SK-N-SH (cell line): ENCODE measurements around the gene PDIA6. TPM values are rescaled to one million over a fixed set of nuclear protein-coding genes. Genes with fewer than 3 reads are reported as not detected.

Experiments used
- CTCF ChIA-PET: fragments of 300-600, 350-600 bp; formaldehyde crosslinking; extraction: SDS; loops from one replicate; lab custom pipeline; 2021; lab: Yijun Ruan, JAX
- POLR2A ChIA-PET: fragments of 350-600 bp; sonication (Branson Sonifier 250); formaldehyde crosslinking; extraction: SDS; loops from one replicate; lab custom pipeline; 2020; ENCODE audit warnings: antibody characterized with exemption, inconsistent platforms; lab: Yijun Ruan, JAX
- DNase-seq: peaks from one replicate; pipeline ENCODE4 v3.0.0; 2012
- H2AFZ ChIP-seq: fragments of 200-600 bp; sonication (generic); 2 replicates; pipeline ENCODE4 v1.8.1; 2016; ENCODE audit warnings: antibody characterized with exemption, mild to moderate bottlenecking, low read depth
- H3F3A ChIP-seq: fragments of 200-600 bp; sonication (generic); replicated peaks from 2 replicates; pipeline ENCODE3; 2016; ENCODE audit warnings: antibody characterized with exemption, mild to moderate bottlenecking; ENCODE audit not compliant: insufficient read depth
- H3K27ac ChIP-seq, 2 experiments: fragments of 200-500 bp in 1 of 2; fragments of 200-600 bp in 1 of 2; sonication (Bioruptor generic) in 1 of 2; sonication (generic), shearing (Covaris generic) in 1 of 2; 2 replicates each; pipeline versions ENCODE4 v1.5.1 to v1.6.1; 2014 to 2016; ENCODE audit warnings: low read depth in 2 of 2, inconsistent platforms in 1 of 2, low read length in 1 of 2, mild to moderate bottlenecking in 1 of 2, mixed read lengths in 1 of 2
- H3K27me3 ChIP-seq: fragments of 200-600 bp; sonication (generic), shearing (Covaris generic); 2 replicates; pipeline ENCODE4 v1.6.1; 2016; ENCODE audit warnings: mixed run types; ENCODE audit not compliant: insufficient read depth
- H3K36me3 ChIP-seq, 2 experiments: fragments of 200-500 bp in 1 of 2; fragments of 200-600 bp in 1 of 2; sonication (Bioruptor generic) in 1 of 2; sonication (generic) in 1 of 2; replicated peaks in 1 of 2; 2 replicates each; pipeline versions ENCODE3 to v1.5.1; 2014 to 2016; ENCODE audit warnings: low read length in 1 of 2, mild to moderate bottlenecking in 1 of 2; ENCODE audit not compliant: insufficient read depth in 2 of 2, control insufficient read depth in 1 of 2
- H3K4me1 ChIP-seq, 2 experiments: fragments of 200-500 bp in 1 of 2; fragments of 200-600 bp in 1 of 2; sonication (Bioruptor generic) in 1 of 2; sonication (generic), shearing (Covaris generic) in 1 of 2; 2 replicates each; pipeline versions ENCODE4 v1.5.1 to v1.6.1; 2014 to 2016; ENCODE audit warnings: low read depth in 1 of 2, low read length in 1 of 2, mixed run types in 1 of 2; ENCODE audit not compliant: insufficient read depth in 2 of 2, control insufficient read depth in 1 of 2
- H3K4me2 ChIP-seq: fragments of 200-600 bp; sonication (generic), shearing (Covaris generic); 2 replicates; pipeline ENCODE4 v1.6.1; 2017; ENCODE audit warnings: mixed run types
- H3K4me3 ChIP-seq, 2 experiments: fragments of 200-500 bp in 1 of 2; fragments of 200-600 bp in 1 of 2; sonication (Bioruptor generic) in 1 of 2; sonication (generic), shearing (Covaris generic) in 1 of 2; 2 replicates each; pipeline versions ENCODE4 v1.5.1 to v1.8.1; 2014 to 2016; ENCODE audit warnings: low read depth in 2 of 2, inconsistent platforms in 1 of 2, low read length in 1 of 2, mild to moderate bottlenecking in 1 of 2, mixed read lengths in 1 of 2, moderate library complexity in 1 of 2
- H3K79me2 ChIP-seq: fragments of 200-600 bp; sonication (generic); 2 replicates; pipeline ENCODE4 v1.8.1; 2017; ENCODE audit warnings: mild to moderate bottlenecking; ENCODE audit not compliant: insufficient read depth
- H3K9ac ChIP-seq: fragments of 200-600 bp; sonication (generic); 2 replicates; pipeline ENCODE4 v1.6.1; 2017; ENCODE audit warnings: mixed run types
- H3K9me2 ChIP-seq: fragments of 200-600 bp; sonication (generic); 2 replicates; pipeline ENCODE4 v1.6.1; 2017; ENCODE audit warnings: mixed run types
- H3K9me3 ChIP-seq: fragments of 200-600 bp; sonication (generic); 2 replicates; pipeline ENCODE4 v1.6.1; 2017; ENCODE audit warnings: mixed run types, mild to moderate bottlenecking, moderate library complexity
- H4K20me1 ChIP-seq: fragments of 200-600 bp; sonication (generic); 2 replicates; pipeline ENCODE4 v1.6.1; 2017; ENCODE audit warnings: mild to moderate bottlenecking, mixed run types; ENCODE audit not compliant: insufficient read depth
- EP300 ChIP-seq, 2 experiments: IDR thresholded peaks; 2 replicates each; pipeline versions ENCODE4 v1.4.0 to v1.6.1; 2012; ENCODE audit warnings: borderline replicate concordance in 1 of 2, low read depth in 1 of 2, low read length in 1 of 2
- FOXJ3 ChIP-seq: sonication (generic); formaldehyde crosslinking; IDR thresholded peaks from 2 replicates; pipeline ENCODE4 v1.5.1; 2020; ENCODE audit warnings: mild to moderate bottlenecking, missing genetic modification reagents
- GABPA ChIP-seq: IDR thresholded peaks from 2 replicates; pipeline ENCODE4 v1.4.0; 2012; ENCODE audit warnings: low read depth, mild to moderate bottlenecking
- IRF3 ChIP-seq: fragments of 150-350 bp; IDR thresholded peaks from 2 replicates; pipeline ENCODE4 v1.6.1; 2016; ENCODE audit warnings: mild to moderate bottlenecking, low read depth, low read length
- MXI1 ChIP-seq: IDR thresholded peaks from 2 replicates; pipeline ENCODE4 v1.6.1; 2012; ENCODE audit warnings: mild to moderate bottlenecking, low read depth, low read length, improper control_type of control experiment
- NRF1 ChIP-seq: IDR thresholded peaks from 2 replicates; pipeline ENCODE4 v1.6.1; 2012; ENCODE audit warnings: low read depth, mild to moderate bottlenecking, low read length
- RAD21 ChIP-seq: IDR thresholded peaks from 2 replicates; pipeline ENCODE4 v1.6.1; 2012; ENCODE audit warnings: mild to moderate bottlenecking, low read length
- REST ChIP-seq: IDR thresholded peaks from 2 replicates; pipeline ENCODE4 v1.6.1; 2012; ENCODE audit warnings: mild to moderate bottlenecking, low read depth, low read length, moderate library complexity
- RFX5 ChIP-seq: IDR thresholded peaks from 2 replicates; pipeline ENCODE4 v1.6.1; 2012; ENCODE audit warnings: mild to moderate bottlenecking, improper control_type of control experiment, low read length
- TAF1 ChIP-seq: IDR thresholded peaks from 2 replicates; pipeline ENCODE4 v1.6.1; 2012; ENCODE audit warnings: low read depth, mild to moderate bottlenecking, low read length, moderate library complexity, borderline replicate concordance
- TCF12 ChIP-seq: IDR thresholded peaks from 2 replicates; pipeline ENCODE4 v1.4.0; 2012
- TEAD4 ChIP-seq: IDR thresholded peaks from 2 replicates; pipeline ENCODE4 v1.4.0; 2012; ENCODE audit warnings: mild to moderate bottlenecking, borderline replicate concordance; ENCODE audit not compliant: insufficient read depth
- USF1 ChIP-seq: IDR thresholded peaks from 2 replicates; pipeline ENCODE4 v1.4.0; 2012; ENCODE audit warnings: low read depth, borderline replicate concordance
- USF2 ChIP-seq: fragments of 150-350 bp; IDR thresholded peaks from 2 replicates; pipeline ENCODE4 v1.6.1; 2017; ENCODE audit warnings: antibody characterized with exemption, low read length, low read depth, borderline replicate concordance
- WGBS: methylation state at CpG from one replicate; pipeline ENCODE4 v1.1.6; 2017; ENCODE audit warnings: low lambda C conversion rate; 5-methylcytosine and 5-hydroxymethylcytosine counted together
- polyA plus RNA-seq, 3 experiments: library from polyadenylated mRNA; depleted of rRNA; stranded (reverse); fragments of >200 nt; gene quantifications; 2 replicates each; pipeline ENCODE4 v1.2.3, GENCODE V29; 2012

PDIA6 gene
- polyA plus RNA-seq, 1 of the 3 experiments (the other 2 are of a cell fraction), result 325 TPM

GRCh38 chr2:10777111-10777841 is 35.3 kb downstream of the PDIA6 start:
- ChIA-PET POLR2A (no interaction called here), CTCF (interaction anchor here (0.9 to 2.3 kb wide), 3 partner anchors 11 to 65 kb away, joined by 3 to 7 read pairs (median 3); no protein-coding TSS in a partner anchor)
- Histone ChIP-seq H3K4me3 (no peak overlapping the region), H4K20me1 (no peaks in the 10 kb centered on the region), H3K9me2 (no peaks in the 10 kb centered on the region), H3K79me2 (no peaks in the 10 kb centered on the region), H2AFZ (no peak overlapping the region), H3F3A (no peaks in the 10 kb centered on the region), H3K9me3 (no peaks in the 10 kb centered on the region), H3K27ac (no peak overlapping the region), H3K4me1 (peaks cover 0 to 21% of the 10 kb centered on the region in 2 experiments; a peak in 1 of 4 replicates), H3K27me3 (no peaks in the 10 kb centered on the region), H3K36me3 (peaks cover 6 to 24% of the 10 kb centered on the region in 2 experiments), H3K9ac (no peak overlapping the region), H3K4me2 (no peak overlapping the region)
- WGBS, result 91% methylated on average over 26 of the region's 26 CpGs
- TF ChIP-seq TAF1 (no peak), TCF12 (no peak)
- no peak for DNase-seq

- no peak overlapping the region for H3K9ac ChIP-seq
- ChIA-PET POLR2A (no interaction called here), CTCF (interaction anchor here (1.0 kb wide), 1 partner anchor 56 kb away, joined by 3 read pairs; no protein-coding TSS in a partner anchor)
- 94% methylated on average over 21 of the region's 27 CpGs for WGBS
- H3K4me1 ChIP-seq, result peaks cover 0 to 21% of the 10 kb centered on the region in 2 experiments; a peak in 1 of 4 replicates
- H3K79me2 ChIP-seq, result no peaks in the 10 kb centered on the region
- H3K9me2 ChIP-seq, result no peaks in the 10 kb centered on the region
- peaks cover 6 to 15% of the 10 kb centered on the region in 2 experiments for H3K36me3 ChIP-seq
- TF ChIP-seq TEAD4 (no peak), NRF1 (no peak), USF1 (no peak), RAD21 (no peak), USF2 (no peak), MXI1 (no peak), REST (no peak), IRF3 (no peak), TAF1 (no peak), RFX5 (no peak), FOXJ3 (CRISPR knock-in tag) (no peak), GABPA (no peak), EP300 (IDR thresholded peaks at IDR 0.05; ENCODE audit: borderline replicate concordance in 1 of 2, low read depth in 1 of 2, low read length in 1 of 2) (no peak)
- no peak overlapping the region for H3K4me2 ChIP-seq
- no peaks in the 10 kb centered on the region for H3K9me3 ChIP-seq
- no peaks in the 10 kb centered on the region for H3F3A ChIP-seq
- H3K27me3 ChIP-seq, result no peaks in the 10 kb centered on the region
- peak; percentile 36 for DNase-seq
- H3K27ac ChIP-seq, result no peak overlapping the region
- no peak overlapping the region for H3K4me3 ChIP-seq
- H4K20me1 ChIP-seq, result no peaks in the 10 kb centered on the region
- no peak overlapping the region for H2AFZ ChIP-seq
These were observed 36.2 kb downstream of the PDIA6 start for GRCh38 chr2:10776231-10776977.
